ENCODE results near the gene HOXC9. TPM values are rescaled to one million over a fixed set of nuclear protein-coding genes. Genes with fewer than 3 reads are reported as not detected.

Gene HOXC9
- total and polyA plus RNA-seq, 9 of the 15 experiments (the other 6 are each of a cell fraction or from before 2014, with no cell fraction given) = 1.1 to 10.5 (median 9.3) TPM

- H3K27ac ChIP-seq (ENCODE audit: extremely low read depth, low read depth, low read length) = no peak within 1 kb of the TSS
- peaks cover 0 to 28% of the 10 kb centered on the region in 2 experiments; a peak in 2 of 5 replicates for H3K4me1 ChIP-seq (replicated peaks in 1 of 2; ENCODE audit: control insufficient read depth in 2 of 2, insufficient read depth in 2 of 2, low read length in 2 of 2)
- H4K20me1 ChIP-seq (replicated peaks; ENCODE audit: control insufficient read depth, insufficient read depth, low read length) = no peaks in the 10 kb centered on the region
- BruUV-seq (replicated peaks) = no TSS peak
- no peaks in the 10 kb centered on the region for H3K27me3 ChIP-seq (ENCODE audit: control insufficient read depth in 2 of 2, insufficient read depth in 2 of 2, low read length in 2 of 2)
- DNase-seq (ENCODE audit: extremely low read depth in 1 of 4, low spot score in 3 of 4) (peak; percentile 82 to 86 (median 84)), FAIRE-seq (peak; percentile 97), ATAC-seq (peak; percentile 70)
- H3K4me2 ChIP-seq (ENCODE audit: insufficient read depth, low read length) = no peak within 1 kb of the TSS
- POLR2A ChIA-PET = interaction anchor here (0.7 to 0.8 kb wide), 2 partner anchors 15 to 132 kb away, joined by 4 to 6 read pairs; no protein-coding TSS in a partner anchor
- H3K36me3 ChIP-seq (ENCODE audit: control insufficient read depth, insufficient read depth, low read length) = peaks cover 2% of the 10 kb centered on the region; the same call in 1 of the 3 replicates
- H3K9me1 ChIP-seq (ENCODE audit: control insufficient read depth, insufficient read depth, low read length) = no peaks in the 10 kb centered on the region
- H2AFZ ChIP-seq (ENCODE audit: low read depth, low read length) = no peak within 1 kb of the TSS
- in situ Hi-C loops (cut with MboI) (no loop called here), intact Hi-C loops (cut with micrococcal nuclease) (loop anchor here (1.0 to 2.0 kb wide), 3 partner anchors 26 to 159 kb away; no protein-coding TSS in a partner anchor)
- CTCF ChIA-PET (ENCODE audit: low intra/inter-chr PET ratio) = interaction anchor here (0.5 to 2.6 kb wide), 14 partner anchors 27 to 477 kb away, joined by 3 to 36 read pairs (median 5); no protein-coding TSS in a partner anchor
- H3K9ac ChIP-seq (ENCODE audit: insufficient read depth in 1 of 2, low read depth in 2 of 2, low read length in 2 of 2) = no peak within 1 kb of the TSS
- no peak within 1 kb of the TSS for H3K4me3 ChIP-seq
- 25% methylated on average over 12 of the region's 12 CpGs for WGBS (ENCODE audit: insufficient coverage, low coverage, missing lambda C conversion rate)
- H3K9me3 ChIP-seq (replicated peaks; ENCODE audit: control insufficient read depth, insufficient read depth, low read depth, low read length) = no peaks in the 10 kb centered on the region
- no peaks in the 10 kb centered on the region for H3K79me2 ChIP-seq (ENCODE audit: control insufficient read depth, insufficient read depth, low read length)
- 0 out of 2 replicates have a peak, but pooled peaks have one; percentile 51 for TF ChIP-seq MTA3 (IDR thresholded peaks at IDR 0.05; ENCODE audit: borderline replicate concordance)
- no peak; the same call in 1 of the 2 replicates for TF ChIP-seq SOX6 (IDR thresholded peaks at IDR 0.05)
- no peak for TF ChIP-seq YBX1 (IDR thresholded peaks at IDR 0.05)
- TF ChIP-seq HEY1 (CRISPR knock-in tag; IDR thresholded peaks at IDR 0.05; ENCODE audit: borderline replicate concordance) = no peak
- no peak for TF ChIP-seq TFAP4 (CRISPR knock-in tag; IDR thresholded peaks at IDR 0.05; ENCODE audit: borderline replicate concordance)
- peak; percentile 43 to 47; a peak in 2 of 4 replicates for TF ChIP-seq TRIM24 (IDR thresholded peaks at IDR 0.05)
- TF ChIP-seq RBM39 (optimal IDR thresholded peaks at IDR 0.05; ENCODE audit: low read depth, low read length) = peak; percentile 49
- TF ChIP-seq XRCC5 (IDR thresholded peaks at IDR 0.05; ENCODE audit: low read depth, low read length) = 0 out of 2 replicates have a peak, but pooled peaks have one; percentile 57
- TF ChIP-seq SRSF7 (optimal IDR thresholded peaks at IDR 0.05; ENCODE audit: low read depth, low read length) = no peak
- TF ChIP-seq ZNF589 (CRISPR knock-in tag; IDR thresholded peaks at IDR 0.05; ENCODE audit: low read depth) = no peak
- no peak for TF ChIP-seq CREM (IDR thresholded peaks at IDR 0.05; ENCODE audit: low read depth)
- peak; percentile 93 for TF ChIP-seq TFE3 (CRISPR knock-in tag; IDR thresholded peaks at IDR 0.05)
- no peak for TF ChIP-seq PPARD (CRISPR knock-in tag; IDR thresholded peaks at IDR 0.05)
- no peak for TF ChIP-seq ZNF165 (CRISPR knock-in tag; IDR thresholded peaks at IDR 0.05; ENCODE audit: borderline replicate concordance)
- TF ChIP-seq ELK1 (CRISPR knock-in tag; IDR thresholded peaks at IDR 0.05) = no peak
- TF ChIP-seq RNF2 (IDR thresholded peaks at IDR 0.05) = no peak
- no peak for TF ChIP-seq NR3C1 (CRISPR knock-in tag; IDR thresholded peaks at IDR 0.05)
- no peak for TF ChIP-seq MTA1 (IDR thresholded peaks at IDR 0.05; ENCODE audit: borderline replicate concordance)
- TF ChIP-seq SMAD4 (CRISPR knock-in tag; conservative IDR thresholded peaks at IDR 0.05) = no peak
- no peak for TF ChIP-seq NCOR1 (IDR thresholded peaks at IDR 0.05)
Observed at GRCh38 chr12:54032627-54033100, 32.7 kb downstream of the HOXC9 start, which contains the start of gene HOXC5. TSS of gene HOXC5 (plus strand) at chr12:54033050. CDS start at chr12:54033123, 73 bp downstream.
